GM18873 (cell line): ENCODE measurements around the gene TMEM234.

Experiments
- ATAC-seq: cut with Tn5 transposase; IDR thresholded peaks from one replicate; pipeline ENCODE4 v1.9.1; 2021; ENCODE audit warnings: mild to moderate bottlenecking, moderate library complexity, moderate number of reproducible peaks; ENCODE audit not compliant: unreplicated experiment, low FRiP score

Gene TMEM234

GRCh38 chr1:32201011-32201855 lies 20.9 kb downstream of the TMEM234 start:
- peak; percentile 35 for ATAC-seq

DNA sequence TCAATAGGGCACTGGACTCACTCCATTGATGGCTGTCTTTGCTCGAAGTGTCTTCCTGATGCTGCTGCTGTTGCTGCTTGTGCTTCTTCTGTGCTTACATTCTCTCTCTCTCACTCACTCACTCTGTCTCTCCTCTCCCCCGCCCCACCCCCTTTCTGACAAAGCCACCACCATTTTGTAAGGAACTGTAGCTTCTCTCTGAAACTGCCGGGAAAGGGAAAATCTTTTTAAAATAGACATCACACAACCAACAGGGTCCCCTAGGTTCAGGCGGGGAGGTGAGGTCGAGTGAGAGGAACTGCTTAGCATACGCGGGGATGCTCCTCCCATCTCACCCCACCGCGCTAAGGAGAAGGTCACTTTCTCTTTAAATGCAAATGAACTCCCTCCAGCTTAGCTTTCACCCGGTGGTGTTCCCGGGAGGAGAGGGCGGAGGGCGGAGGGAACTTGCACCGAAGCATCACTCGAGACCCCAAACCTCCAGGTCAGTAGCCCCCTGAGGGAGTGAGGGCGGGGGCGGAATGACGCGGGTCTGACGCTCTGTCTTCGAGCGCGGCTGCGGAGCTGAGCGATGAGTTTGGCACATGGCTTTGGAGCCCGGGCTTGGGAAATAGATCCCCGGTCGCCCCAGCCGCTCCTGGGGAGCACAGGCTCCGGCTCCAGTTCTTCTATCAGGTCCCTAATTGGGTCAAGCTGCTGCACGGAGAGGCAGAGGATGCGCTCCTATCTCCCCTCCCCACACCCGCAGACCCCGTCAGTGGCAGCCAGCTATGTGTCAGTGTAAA lies 21.7 kb downstream of the TMEM234 start, which contains the start of gene CCDC28B:
Gene CCDC28B (plus strand): TSS at position 370 of the 785 bp plus-strand sequence. CDS start 1,341 bp downstream, outside the sequence.
- ATAC-seq = no peak

- ATAC-seq = no peak
Measured at GRCh38 chr1:32199717-32200072, 22.5 kb downstream of the TMEM234 start.

DNA sequence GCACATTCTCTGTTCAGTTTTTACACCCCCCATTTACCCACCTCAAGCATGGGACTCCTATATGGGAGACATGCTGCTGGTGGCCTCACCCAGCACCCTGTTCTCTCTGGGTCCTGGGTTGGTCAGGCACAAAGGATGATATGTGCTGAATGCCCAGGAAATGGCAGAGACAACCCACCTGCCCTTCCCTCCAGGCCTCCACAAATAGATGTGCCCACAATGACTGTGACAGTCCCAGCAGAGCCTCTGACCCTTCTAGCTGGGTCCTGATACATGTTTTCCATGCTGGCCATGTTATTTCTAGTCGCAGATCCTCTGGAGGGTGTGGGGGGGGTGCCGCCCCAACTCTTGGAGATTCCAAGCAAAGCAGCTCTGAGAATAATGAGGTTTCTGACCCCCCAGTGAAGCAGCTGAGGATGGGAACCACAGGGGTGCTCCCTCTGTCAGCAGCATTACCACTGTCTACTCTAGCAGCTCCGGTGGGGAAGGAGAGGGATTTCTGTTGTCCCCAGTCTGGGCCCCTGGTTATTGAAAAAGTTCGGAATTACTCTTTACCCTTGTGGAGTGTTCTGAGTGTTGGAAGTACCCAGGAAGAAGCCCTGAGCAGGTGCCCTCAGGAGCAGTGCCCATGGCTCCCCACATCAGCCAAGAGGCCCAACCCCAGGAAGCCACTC lies 23.0 kb downstream of the TMEM234 start:
- ATAC-seq = no peak

DNA sequence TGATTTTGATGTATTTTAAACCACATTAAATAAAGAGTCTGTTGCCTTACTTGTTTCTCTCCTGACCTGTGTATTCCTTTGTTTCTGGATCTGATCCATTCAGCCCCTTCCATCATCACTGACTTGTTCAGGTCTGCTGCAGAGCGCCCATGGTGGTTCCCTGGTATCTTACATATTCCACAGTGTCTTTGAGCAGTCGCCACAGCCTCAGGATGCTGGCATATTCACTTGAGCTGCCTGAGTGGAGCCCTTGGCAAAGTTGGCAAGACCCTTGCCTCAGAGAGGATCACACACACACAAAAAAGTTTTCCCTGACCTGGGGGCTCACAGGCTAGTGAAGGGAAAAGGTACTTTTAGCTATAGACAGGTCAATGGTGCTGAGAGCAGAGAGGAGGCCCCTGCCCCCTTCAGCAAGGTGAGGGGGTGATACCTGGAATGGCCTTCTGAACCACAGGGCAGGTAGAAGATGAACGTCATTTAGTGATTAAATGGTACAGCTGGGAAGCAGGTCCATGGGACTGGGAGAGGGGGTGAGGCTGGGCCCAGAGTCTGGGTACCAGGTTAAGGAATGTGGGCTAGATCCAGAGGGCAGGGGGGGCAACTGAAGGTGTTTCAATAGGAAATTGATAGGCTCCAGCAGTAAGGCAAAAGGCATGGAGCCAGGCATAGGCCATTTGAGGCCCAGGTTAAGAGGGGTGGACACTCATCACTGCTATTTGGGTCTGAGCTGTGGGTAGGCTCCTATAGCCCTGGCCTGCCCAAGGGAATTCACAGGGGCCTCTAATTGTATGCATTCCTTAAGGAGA lies 23.7 kb downstream of the TMEM234 start:
- no peak for ATAC-seq

GRCh38 chr1:32197837-32198236 lies 24.3 kb downstream of the TMEM234 start:
- ATAC-seq = no peak

- no peak for ATAC-seq
Measured at GRCh38 chr1:32197074-32197473, 25.1 kb downstream of the TMEM234 start.

GRCh38 chr1:32195972-32196823 lies 26.0 kb downstream of the TMEM234 start:
- no peak for ATAC-seq

DNA sequence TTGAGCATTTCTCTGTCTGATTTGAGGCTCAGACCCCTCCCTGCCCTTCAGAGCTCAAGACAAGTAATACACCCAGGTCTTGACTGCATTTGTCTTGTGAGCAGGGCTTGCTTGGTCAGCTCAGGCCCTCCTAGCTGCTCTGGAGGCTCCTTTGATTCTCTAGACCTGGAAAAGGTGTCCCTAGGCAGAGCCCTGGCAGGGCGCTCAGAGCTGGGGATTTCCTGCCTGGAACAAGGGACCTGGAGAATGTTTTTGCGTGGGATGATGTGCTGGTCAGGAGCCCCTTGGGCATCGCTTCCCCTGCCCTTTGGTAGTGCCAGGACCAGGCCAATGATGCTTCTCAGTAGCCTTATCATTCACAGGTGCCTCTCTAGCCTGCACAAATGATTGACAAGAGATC lies 26.6 kb downstream of the TMEM234 start:
- ATAC-seq = no peak

DNA sequence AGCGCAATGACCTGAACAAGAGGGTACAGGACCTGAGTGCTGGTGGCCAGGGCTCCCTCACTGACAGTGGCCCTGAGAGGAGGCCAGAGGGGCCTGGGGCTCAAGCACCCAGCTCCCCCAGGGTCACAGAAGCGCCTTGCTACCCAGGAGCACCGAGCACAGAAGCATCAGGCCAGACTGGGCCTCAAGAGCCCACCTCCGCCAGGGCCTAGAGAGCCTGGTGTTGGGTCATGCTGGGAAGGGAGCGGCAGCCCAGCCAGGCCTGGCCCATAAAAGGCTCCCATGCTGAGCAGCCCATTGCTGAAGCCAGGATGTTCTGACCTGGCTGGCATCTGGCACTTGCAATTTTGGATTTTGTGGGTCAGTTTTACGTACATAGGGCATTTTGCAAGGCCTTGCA lies 27.2 kb downstream of the TMEM234 start:
- ATAC-seq = no peak

DNA sequence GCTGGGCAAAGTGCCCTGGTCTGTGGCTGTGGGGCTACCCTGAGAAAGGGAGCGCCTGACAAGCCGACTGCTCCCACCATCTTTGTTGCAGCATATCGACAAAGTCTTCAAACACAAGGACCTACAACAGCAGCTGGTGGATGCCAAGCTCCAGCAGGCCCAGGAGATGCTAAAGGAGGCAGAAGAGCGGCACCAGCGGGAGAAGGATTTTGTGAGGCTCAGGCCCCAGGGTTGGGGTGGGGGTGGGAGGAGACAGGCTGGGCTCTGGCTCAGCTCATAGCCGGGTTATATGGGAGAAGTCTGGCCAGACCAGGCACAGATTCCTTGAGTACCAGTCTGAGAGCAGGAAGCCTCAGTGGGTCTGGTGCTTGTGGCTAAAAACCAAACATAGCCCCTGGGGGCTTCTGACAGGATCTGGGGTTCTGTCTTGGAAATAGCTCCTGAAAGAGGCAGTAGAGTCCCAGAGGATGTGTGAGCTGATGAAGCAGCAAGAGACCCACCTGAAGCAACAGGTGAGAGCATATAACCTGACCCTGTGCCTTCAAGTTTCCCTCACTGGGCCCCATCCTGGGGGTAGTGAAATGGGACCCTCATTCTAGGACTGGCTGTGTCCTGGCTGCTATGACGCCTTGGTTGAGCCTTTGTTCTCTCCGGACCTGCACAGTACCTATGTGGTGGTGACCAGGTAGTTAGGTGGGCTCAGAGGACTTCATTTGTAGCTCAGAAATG lies 29.8 kb downstream of the TMEM234 start:
- no peak for ATAC-seq

GRCh38 chr1:32187850-32188249 lies 34.3 kb downstream of the TMEM234 start:
- no peak for ATAC-seq

DNA sequence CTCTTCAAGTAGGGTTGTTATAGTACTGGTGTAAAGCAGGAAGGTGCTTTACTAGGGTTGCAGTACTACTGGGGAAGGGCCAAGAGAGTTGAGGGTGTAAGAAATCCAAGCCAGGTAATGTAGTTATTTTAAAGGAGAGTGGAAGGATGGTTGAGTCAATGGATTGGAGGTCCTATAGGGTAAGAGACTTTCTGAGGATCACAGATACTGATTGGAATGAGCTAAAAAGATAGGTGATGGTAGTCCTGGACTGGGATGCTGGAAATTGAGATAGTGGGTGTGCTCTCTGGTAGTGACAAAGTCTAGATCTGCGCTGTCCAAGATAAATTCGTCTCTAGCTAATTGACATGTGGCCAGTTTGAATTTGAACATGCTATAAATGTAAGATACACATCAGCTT lies 35.7 kb downstream of the TMEM234 start:
- ATAC-seq = no peak

DNA sequence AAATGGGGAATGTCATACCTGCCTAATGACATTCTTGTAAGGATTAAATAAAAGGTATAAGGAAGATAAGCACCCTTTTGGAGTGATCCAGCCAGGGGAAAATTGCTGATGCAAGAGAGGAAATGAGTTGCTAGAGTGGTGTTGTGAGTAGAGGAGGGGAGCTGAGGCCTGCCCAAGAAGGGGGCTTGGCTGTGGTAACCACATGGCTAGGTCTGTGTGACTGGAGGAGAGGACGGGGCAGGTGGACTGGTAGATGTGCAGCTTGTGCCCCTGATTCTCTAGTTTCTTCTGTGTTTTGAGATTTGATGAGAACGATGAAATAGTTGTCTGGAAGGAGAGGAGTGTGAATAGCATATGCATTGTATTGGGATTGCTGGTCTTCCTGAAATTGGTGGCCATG lies 36.1 kb downstream of the TMEM234 start:
- no peak for ATAC-seq

DNA sequence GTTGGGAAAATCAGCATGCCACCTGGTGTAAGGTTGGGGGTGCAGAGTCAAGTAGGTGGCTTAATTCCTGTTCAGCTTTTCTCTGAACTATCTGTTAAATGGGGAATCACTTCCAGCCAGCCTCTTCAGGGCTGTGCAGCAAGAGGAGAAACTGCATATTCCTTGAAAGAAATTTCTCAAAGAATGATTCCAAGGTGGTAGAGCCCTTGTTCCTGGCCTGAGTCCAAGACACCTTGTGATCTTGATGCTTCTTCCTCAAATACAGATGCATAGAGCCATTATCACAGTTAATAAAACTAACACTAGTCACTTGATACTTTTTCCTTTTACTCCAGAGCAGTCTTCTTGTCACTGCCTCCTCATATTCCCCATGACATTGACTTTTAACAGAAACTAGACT lies 37.5 kb downstream of the TMEM234 start:
- no peak for ATAC-seq

DNA sequence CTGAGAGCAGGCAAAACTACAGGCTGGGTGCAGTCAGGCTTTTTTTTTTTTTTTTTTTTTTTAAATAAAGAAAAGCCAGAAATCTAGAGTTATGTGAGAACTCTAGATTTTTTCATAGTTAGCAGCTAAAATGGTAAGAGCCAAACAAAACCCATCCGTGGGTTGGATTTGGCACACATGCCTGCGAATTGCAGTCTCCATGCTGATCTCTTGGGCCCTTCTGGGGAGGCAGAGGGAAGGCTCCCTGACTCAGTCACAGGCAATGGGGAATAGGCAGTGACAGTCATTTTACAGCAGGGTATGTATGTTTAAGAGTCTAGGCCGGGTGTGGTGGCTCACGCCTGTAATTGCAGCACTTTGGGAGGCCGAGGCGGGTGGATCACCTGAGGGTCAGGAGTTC lies 40.1 kb downstream of the TMEM234 start:
- no peak for ATAC-seq

GRCh38 chr1:32181563-32181962 lies 40.6 kb downstream of the TMEM234 start:
- no peak for ATAC-seq

DNA sequence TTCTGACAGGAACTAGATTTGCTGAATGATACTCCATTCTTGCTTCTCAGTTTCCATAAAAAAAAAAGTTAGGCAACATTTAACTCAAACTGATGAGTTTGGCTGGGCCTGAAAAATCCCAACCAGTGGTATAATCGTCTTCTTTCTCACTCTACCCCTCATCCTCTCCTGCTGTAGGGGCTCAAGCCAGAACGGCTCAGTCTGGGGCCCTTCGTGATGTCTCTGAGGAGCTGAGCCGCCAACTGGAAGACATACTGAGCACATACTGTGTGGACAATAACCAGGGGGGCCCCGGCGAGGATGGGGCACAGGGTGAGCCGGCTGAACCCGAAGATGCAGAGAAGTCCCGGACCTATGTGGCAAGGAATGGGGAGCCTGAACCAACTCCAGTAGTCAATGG lies 41.1 kb downstream of the TMEM234 start:
- no peak for ATAC-seq
